WTC11 (cell line): ENCODE results near the gene DGKH.

Source experiments
- ATF3 ChIP-seq: sonication (generic); formaldehyde crosslinking; conservative IDR thresholded peaks from 2 replicates; pipeline ENCODE4 v1.8.1; 2022; ENCODE audit warnings: mild to moderate bottlenecking, missing genetic modification reagents
- CTCF ChIP-seq: fragments of 200-600 bp; IDR thresholded peaks from 2 replicates; pipeline ENCODE4 v1.8.0; 2022; ENCODE audit warnings: antibody characterized with exemption
- ETV6 ChIP-seq: sonication (generic); formaldehyde crosslinking; IDR thresholded peaks from 2 replicates; pipeline ENCODE4 v1.8.1; 2022; ENCODE audit warnings: mild to moderate bottlenecking, missing genetic modification reagents
- FOXK1 ChIP-seq: sonication (generic); formaldehyde crosslinking; IDR thresholded peaks from 2 replicates; pipeline ENCODE4 v1.8.0; 2022; ENCODE audit warnings: mild to moderate bottlenecking, moderate library complexity, missing genetic modification reagents
- PREB ChIP-seq: sonication (generic); formaldehyde crosslinking; IDR thresholded peaks from 2 replicates; pipeline ENCODE4 v1.8.1; 2022; ENCODE audit warnings: mild to moderate bottlenecking, missing genetic modification reagents, moderate library complexity, borderline replicate concordance
- STAT6 ChIP-seq: sonication (generic); formaldehyde crosslinking; conservative IDR thresholded peaks from 2 replicates; pipeline ENCODE4 v1.8.1; 2023; ENCODE audit warnings: mild to moderate bottlenecking, low read depth, missing genetic modification reagents, moderate library complexity
- USF1 ChIP-seq: sonication (generic); formaldehyde crosslinking; IDR thresholded peaks from 2 replicates; pipeline ENCODE4 v1.8.0; 2022; ENCODE audit warnings: mild to moderate bottlenecking, missing genetic modification reagents
- ZNF263 ChIP-seq: sonication (generic); formaldehyde crosslinking; IDR thresholded peaks from 2 replicates; pipeline ENCODE4 v1.8.1; 2022; ENCODE audit warnings: low read depth, mild to moderate bottlenecking, moderate library complexity, missing genetic modification reagents

GRCh38 chr13:42164557-42165125 lies 116.2 kb downstream of the DGKH start:
- no peak for TF ChIP-seq STAT6
- TF ChIP-seq ETV6 (CRISPR knock-in tag), result no peak
- TF ChIP-seq PREB (CRISPR knock-in tag), result no peak
- no peak for TF ChIP-seq CTCF
- no peak for TF ChIP-seq USF1 (CRISPR knock-in tag)
- TF ChIP-seq ZNF263, result no peak
- TF ChIP-seq FOXK1 (CRISPR knock-in tag), result no peak
- TF ChIP-seq ATF3 (CRISPR knock-in tag), result no peak
